Measurements from ENCODE around the gene TULP4. TPM values are rescaled to one million over a fixed set of nuclear protein-coding genes. Genes with fewer than 3 reads are reported as not detected.
A peak's percentile ranks its signal among the peaks of the same experiment; 100 is the strongest.
"Not testable (repeated sequence)": the region's sequence is repeated elsewhere in the genome, so short reads cannot be mapped to it uniquely, and the experiment has no call there.

Gene TULP4
- total RNA-seq, 1 donor from 2014 or later, result 1,454 TPM

GRCh38 chr6:158391276-158391675 lies 79.0 kb downstream of the TULP4 start:
- DNase-seq, result no peak

DNA sequence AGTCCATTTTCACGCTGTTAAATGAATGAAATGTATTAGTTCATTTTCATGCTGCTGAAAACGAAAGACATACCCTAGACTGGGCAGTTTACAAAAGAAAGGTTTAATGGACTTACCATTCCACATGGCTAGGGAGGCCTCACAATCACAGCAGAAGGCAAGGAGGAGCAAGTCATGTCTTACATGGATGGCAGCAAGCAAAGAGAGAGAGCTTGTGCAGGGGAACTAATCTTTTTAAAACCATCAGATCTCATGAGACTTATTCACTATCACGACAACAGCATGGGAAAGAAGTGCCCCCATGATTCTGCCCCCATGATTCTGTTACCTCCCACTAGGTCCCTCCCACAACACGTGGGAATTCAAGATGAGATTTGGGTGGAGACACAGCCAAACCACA lies 79.7 kb downstream of the TULP4 start:
- DNase-seq, result not testable (repeated sequence)

DNA sequence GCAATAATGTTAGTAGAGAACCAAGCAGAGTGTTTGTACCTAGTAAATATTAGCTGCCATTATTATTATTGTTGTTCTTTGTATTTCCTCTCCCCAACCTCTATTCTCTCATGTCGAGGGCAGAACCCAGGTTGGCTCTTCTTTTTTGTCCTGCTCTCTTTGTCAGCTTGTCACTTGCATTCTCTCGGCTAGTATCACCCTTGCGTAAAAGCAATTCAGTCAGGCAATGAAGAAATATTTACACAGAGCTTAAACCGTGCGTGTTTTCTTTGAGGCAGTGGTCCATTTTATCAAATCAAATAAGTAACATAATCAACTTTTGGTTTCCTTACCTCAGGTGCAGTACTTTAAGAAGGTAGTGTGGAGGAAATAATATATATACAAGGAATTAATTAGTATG lies 83.9 kb downstream of the TULP4 start:
- DNase-seq, result no peak

GRCh38 chr6:158397578-158397977 lies 85.3 kb downstream of the TULP4 start:
- no peak for DNase-seq

DNA sequence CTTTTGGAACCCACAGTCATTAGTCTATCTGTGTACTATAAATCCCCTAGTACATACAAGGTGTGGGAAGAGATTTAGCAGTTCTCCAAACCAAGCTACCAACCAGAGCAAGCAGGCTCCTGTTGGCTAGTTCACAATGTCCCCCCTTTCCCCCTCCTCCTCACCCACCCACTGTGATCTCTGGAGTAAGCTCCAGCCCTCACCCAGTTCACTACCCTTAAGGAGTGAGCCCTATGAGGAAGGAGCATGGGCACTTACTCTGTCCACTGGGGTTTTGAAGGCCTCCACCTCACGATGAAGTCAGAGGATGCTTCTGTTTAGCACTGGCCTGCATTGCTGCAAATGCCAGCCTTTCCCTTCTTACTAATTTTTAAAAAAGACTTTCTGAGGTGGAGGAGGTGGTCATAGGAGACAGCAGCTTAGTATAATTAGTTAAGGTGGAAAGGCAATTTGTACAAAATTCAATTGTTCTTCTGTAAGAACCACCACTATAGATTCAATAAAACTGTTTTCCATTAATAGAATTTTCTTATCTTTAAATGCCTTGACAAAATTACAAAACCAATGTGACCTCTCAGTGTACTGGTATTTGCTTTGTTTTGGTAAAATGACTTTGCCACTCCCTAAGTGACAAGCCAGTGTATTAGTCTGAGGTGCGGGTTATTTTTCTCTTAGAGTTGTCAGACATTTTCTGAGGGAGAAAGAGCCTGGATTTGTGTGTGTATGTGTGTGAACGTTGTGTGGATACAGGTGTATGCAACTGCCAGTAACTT lies 86.2 kb downstream of the TULP4 start:
- no peak for DNase-seq

GRCh38 chr6:158399040-158399700 lies 86.9 kb downstream of the TULP4 start:
- DNase-seq, result no peak

- no peak for DNase-seq
These were observed 89.9 kb downstream of the TULP4 start for GRCh38 chr6:158402184-158402583.

DNA sequence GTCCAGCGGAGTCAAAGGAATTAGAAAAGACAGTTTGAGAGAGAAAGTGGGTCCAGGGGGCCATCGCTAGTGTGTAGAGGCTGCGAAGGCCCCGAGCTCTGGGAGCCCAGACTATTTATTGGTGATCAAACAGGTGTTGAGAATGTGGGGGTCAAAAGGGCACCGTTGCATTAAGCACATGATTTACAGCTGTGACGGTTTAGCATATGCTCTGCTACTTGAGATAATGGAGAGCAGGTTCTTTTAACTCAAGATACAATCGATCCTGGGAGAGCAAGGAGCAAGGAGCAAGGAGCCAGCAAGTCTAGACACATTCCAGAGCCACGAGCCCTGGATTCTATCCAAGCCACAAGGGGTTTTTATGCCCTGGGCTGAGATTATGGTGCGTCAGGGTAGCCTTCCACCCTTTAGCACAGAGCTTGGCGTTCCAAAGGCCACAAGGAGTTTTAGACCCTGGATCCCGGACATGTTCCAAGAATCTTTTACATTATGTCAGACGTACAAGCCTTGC lies 93.1 kb downstream of the TULP4 start:
- DNase-seq, result not testable (repeated sequence)

- no peak for DNase-seq
These were observed 93.7 kb downstream of the TULP4 start for GRCh38 chr6:158405933-158406332.

- DNase-seq, result no peak
These were observed 94.5 kb downstream of the TULP4 start for GRCh38 chr6:158406736-158407135.

DNA sequence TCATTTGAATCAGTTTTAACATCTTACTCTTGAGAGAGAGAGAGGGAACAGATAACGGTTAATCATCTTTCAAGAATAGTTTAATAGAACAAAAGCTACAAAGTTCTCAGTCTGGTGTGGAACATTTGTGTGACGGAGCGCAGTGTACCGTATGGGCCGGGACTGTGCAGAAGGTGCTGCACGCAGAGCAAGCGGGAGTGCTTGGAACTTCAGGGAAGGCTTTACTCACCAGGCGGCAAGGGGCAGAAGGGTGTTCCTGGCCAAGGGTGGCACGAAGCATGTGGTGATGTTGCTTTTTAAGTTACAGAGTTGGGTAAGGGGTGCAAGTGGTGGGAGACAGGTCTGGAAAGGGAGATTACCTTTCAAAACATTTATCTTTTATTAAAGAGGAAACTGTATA lies 95.7 kb downstream of the TULP4 start:
- DNase-seq, result no peak

- DNase-seq, result peak; percentile 22
These were observed 96.4 kb downstream of the TULP4 start for GRCh38 chr6:158408552-158409130.

- no peak for DNase-seq
These were observed 97.2 kb downstream of the TULP4 start for GRCh38 chr6:158409451-158409850.

- DNase-seq, result no peak
These were observed 98.5 kb downstream of the TULP4 start for GRCh38 chr6:158410784-158411183.

GRCh38 chr6:158411998-158412397 lies 99.7 kb downstream of the TULP4 start:
- no peak for DNase-seq

DNA sequence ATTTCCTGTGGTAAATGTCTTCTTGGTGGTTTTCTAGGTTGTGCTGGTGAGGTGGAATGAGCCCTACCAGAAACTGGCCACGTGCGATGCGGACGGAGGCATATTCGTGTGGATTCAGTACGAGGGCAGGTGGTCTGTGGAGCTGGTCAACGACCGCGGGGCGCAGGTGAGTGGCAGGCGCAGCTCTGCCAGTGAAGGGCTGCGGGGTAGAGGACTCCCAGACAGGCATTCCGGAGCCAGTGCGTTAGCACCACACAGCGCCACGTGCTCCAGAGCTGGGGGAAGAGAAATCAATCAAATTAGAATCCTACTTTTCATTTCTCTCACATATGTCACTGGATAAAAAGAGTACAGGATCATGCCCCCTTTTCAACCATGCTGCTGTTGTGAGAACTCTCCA lies 100.8 kb downstream of the TULP4 start:
- DNase-seq, result no peak

GRCh38 chr6:158413814-158414565 lies 101.7 kb downstream of the TULP4 start:
- DNase-seq, result no peak

DNA sequence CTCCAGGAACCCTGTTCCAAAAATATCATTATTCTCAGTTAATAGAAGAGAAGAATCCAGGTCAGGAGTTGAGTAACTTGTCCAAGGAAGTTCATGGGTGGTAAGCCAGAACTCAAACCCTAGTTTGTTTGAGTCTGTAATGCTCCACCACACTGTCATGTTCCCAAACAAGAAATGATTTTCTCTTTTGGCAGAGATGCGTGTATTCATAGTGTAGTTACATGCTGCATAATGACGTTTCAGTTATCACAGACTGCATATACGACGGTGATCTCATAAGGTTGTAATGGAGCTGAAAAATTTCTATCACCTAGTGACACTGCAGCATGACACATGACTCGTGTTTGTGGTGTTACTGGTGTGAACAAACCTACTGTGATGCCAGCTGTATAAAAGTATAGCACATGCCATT lies 102.6 kb downstream of the TULP4 start:
- no peak for DNase-seq

GRCh38 chr6:158415666-158416065 lies 103.4 kb downstream of the TULP4 start:
- no peak for DNase-seq

GRCh38 chr6:158416883-158417759 lies 104.9 kb downstream of the TULP4 start:
- no peak for DNase-seq

DNA sequence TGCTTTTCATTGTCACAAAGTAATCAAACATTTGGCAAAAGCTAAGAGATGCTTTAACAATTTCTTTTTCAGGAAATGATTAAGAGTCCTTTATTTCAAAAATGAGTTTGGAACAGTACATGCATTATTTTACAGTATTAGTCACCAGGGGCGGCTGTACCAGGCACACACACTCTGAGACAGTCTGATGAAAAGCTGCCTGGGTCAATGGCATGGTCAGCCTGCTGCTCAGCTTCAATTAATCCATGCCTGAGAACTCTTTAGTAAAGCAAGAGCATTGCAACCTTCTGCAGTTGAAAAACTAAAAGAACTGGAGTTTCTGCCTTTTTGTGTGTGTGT lies 105.5 kb downstream of the TULP4 start:
- peak; percentile 9 for DNase-seq

DNA sequence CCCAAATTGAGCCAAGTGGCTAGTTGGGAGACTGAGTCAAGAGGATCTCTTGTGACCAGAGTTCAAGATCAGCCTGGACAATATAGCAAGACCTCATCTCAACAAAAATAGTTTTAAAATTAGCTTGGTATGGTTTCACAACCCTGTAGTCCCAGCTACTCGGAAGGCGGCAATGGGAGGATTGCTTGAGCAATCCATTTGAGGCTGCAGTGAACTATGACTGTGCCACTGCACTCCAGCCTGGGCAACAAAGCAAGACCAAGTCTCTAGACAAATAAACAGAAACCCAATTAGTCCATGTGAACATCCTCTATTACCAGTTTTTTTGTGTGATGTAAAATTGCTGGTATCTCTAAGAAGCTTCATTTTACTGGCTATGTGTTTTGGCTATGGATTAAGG lies 106.2 kb downstream of the TULP4 start:
- DNase-seq, result no peak

Data from occipital lobe (tissue), 2 donors.